SJSA1 (cell line): ENCODE data around the gene LGALS7B. TPM values are rescaled to one million over a fixed set of nuclear protein-coding genes. Genes with fewer than 3 reads are reported as not detected.

Source experiments
- DNase-seq, 2 experiments: peaks; one replicate each; pipeline ENCODE4 v3.0.0-alpha.2; 2015 to 2020; ENCODE audit warnings: low spot score in 2 of 2, low read depth in 1 of 2
- H3K27ac ChIP-seq: fragments of 250-450 bp; sonication (Bioruptor Pico); 2 replicates; pipeline ENCODE4 v1.5.1; 2020; ENCODE audit warnings: mild to moderate bottlenecking, moderate library complexity
- H3K27me3 ChIP-seq: fragments of 250-450 bp; sonication (Bioruptor Pico); replicated peaks from 2 replicates; pipeline ENCODE4 v1.5.1; 2020; ENCODE audit warnings: mild to moderate bottlenecking, moderate library complexity
- H3K36me3 ChIP-seq: fragments of 250-450 bp; sonication (Bioruptor Pico); 2 replicates; pipeline ENCODE4 v1.5.1; 2020; ENCODE audit warnings: mild to moderate bottlenecking
- H3K4me1 ChIP-seq: fragments of 250-450 bp; sonication (Bioruptor Pico); replicated peaks from 2 replicates; pipeline ENCODE4 v1.6.1; 2021; ENCODE audit warnings: mild to moderate bottlenecking
- H3K4me3 ChIP-seq: fragments of 250-450 bp; sonication (Bioruptor Pico); 2 replicates; pipeline ENCODE4 v1.5.1; 2020; ENCODE audit warnings: mild to moderate bottlenecking
- H3K9me3 ChIP-seq: fragments of 250-450 bp; sonication (Bioruptor Pico); replicated peaks from 2 replicates; pipeline ENCODE4 v1.5.1; 2020; ENCODE audit warnings: mild to moderate bottlenecking
- total RNA-seq: library from RNA; depleted of rRNA; stranded (reverse); fragments of >200 nt; shearing (Covaris generic); gene quantifications from 2 replicates; pipeline ENCODE4 v1.2.3, GENCODE V29; 2014

The LGALS7B gene
- total RNA-seq, 1 experiment from 2014 or later, result not detected

- Histone ChIP-seq H3K4me1 (peaks cover 25% of the 10 kb centered on the region), H3K27me3 (no peaks in the 10 kb centered on the region; the same call in 1 of the 2 replicates), H3K36me3 (peaks cover 41% of the 10 kb centered on the region), H3K4me3 (peak overlapping the region; percentile 51), H3K9me3 (no peaks in the 10 kb centered on the region), H3K27ac (peak overlapping the region; percentile 94)
- peak in 1 of 2 experiments; percentile 94 for DNase-seq
These were observed 42.2 kb downstream of the LGALS7B start for GRCh38 chr19:38831142-38831605.

GRCh38 chr19:38833092-38833425, 44.1 kb downstream of the LGALS7B start:
- Histone ChIP-seq H3K4me1 (peaks cover 36% of the 10 kb centered on the region), H3K27ac (no peak overlapping the region)
- DNase-seq, result no peak

GRCh38 chr19:38834104-38834490, 45.1 kb downstream of the LGALS7B start:
- DNase-seq, result no peak
- Histone ChIP-seq H3K27ac (no peak overlapping the region), H3K9me3 (no peaks in the 10 kb centered on the region)

More at GRCh38 chr19:38833092-38833425, 44.1 kb downstream of the LGALS7B start:
- Histone ChIP-seq H3K9me3 (no peaks in the 10 kb centered on the region), H3K27me3 (no peaks in the 10 kb centered on the region; the same call in 1 of the 2 replicates), H3K36me3 (peaks cover 48% of the 10 kb centered on the region), H3K4me3 (no peak overlapping the region)

GRCh38 chr19:38834590-38834989, 45.6 kb downstream of the LGALS7B start:
- no peak for DNase-seq
- Histone ChIP-seq H3K27me3 (no peaks in the 10 kb centered on the region; the same call in 1 of the 2 replicates), H3K36me3 (peaks cover 51% of the 10 kb centered on the region), H3K9me3 (no peaks in the 10 kb centered on the region), H3K27ac (no peak overlapping the region), H3K4me3 (no peak overlapping the region), H3K4me1 (peaks cover 51% of the 10 kb centered on the region)

More at GRCh38 chr19:38834104-38834490, 45.1 kb downstream of the LGALS7B start:
- peaks cover 46% of the 10 kb centered on the region for H3K4me1 ChIP-seq
- peaks cover 49% of the 10 kb centered on the region for H3K36me3 ChIP-seq
- H3K4me3 ChIP-seq, result no peak overlapping the region
- H3K27me3 ChIP-seq, result no peaks in the 10 kb centered on the region; the same call in 1 of the 2 replicates

- no peak for DNase-seq
- H3K27me3 ChIP-seq, result no peaks in the 10 kb centered on the region
- no peak overlapping the region for H3K27ac ChIP-seq
- H3K4me1 ChIP-seq, result peaks cover 33% of the 10 kb centered on the region
- no peaks in the 10 kb centered on the region for H3K9me3 ChIP-seq
- peaks cover 61% of the 10 kb centered on the region for H3K36me3 ChIP-seq
- no peak overlapping the region for H3K4me3 ChIP-seq
These were observed 47.4 kb downstream of the LGALS7B start for GRCh38 chr19:38836159-38836982.

GRCh38 chr19:38836983-38837626, 48.1 kb downstream of the LGALS7B start:
- Histone ChIP-seq H3K27ac (no peak overlapping the region), H3K9me3 (no peaks in the 10 kb centered on the region), H3K4me1 (peaks cover 30% of the 10 kb centered on the region), H3K36me3 (peaks cover 69% of the 10 kb centered on the region), H3K27me3 (no peaks in the 10 kb centered on the region), H3K4me3 (no peak overlapping the region)
- DNase-seq, result no peak

- H3K27ac ChIP-seq, result no peak overlapping the region
- H3K4me1 ChIP-seq, result peaks cover 26% of the 10 kb centered on the region
- H3K9me3 ChIP-seq, result no peaks in the 10 kb centered on the region
- peaks cover 75% of the 10 kb centered on the region for H3K36me3 ChIP-seq
- no peak overlapping the region for H3K4me3 ChIP-seq
- no peak for DNase-seq
- H3K27me3 ChIP-seq, result no peaks in the 10 kb centered on the region
These were observed 48.7 kb downstream of the LGALS7B start for GRCh38 chr19:38837656-38838121.

GRCh38 chr19:38838208-38838985, 49.4 kb downstream of the LGALS7B start:
- H3K4me3 ChIP-seq, result no peak overlapping the region
- H3K36me3 ChIP-seq, result peaks cover 82% of the 10 kb centered on the region
- peaks cover 26% of the 10 kb centered on the region for H3K4me1 ChIP-seq
- H3K27ac ChIP-seq, result no peak overlapping the region
- DNase-seq, result no peak
- H3K9me3 ChIP-seq, result no peaks in the 10 kb centered on the region
- no peaks in the 10 kb centered on the region for H3K27me3 ChIP-seq

- Histone ChIP-seq H3K4me1 (peaks cover 26% of the 10 kb centered on the region), H3K9me3 (no peaks in the 10 kb centered on the region), H3K27me3 (no peaks in the 10 kb centered on the region), H3K27ac (no peak overlapping the region), H3K36me3 (peaks cover 89% of the 10 kb centered on the region), H3K4me3 (no peak overlapping the region)
- no peak for DNase-seq
These were observed 50.2 kb downstream of the LGALS7B start for GRCh38 chr19:38838986-38839761.

- no peaks in the 10 kb centered on the region for H3K27me3 ChIP-seq
- H3K36me3 ChIP-seq, result peaks cover 97% of the 10 kb centered on the region
- H3K4me1 ChIP-seq, result peaks cover 26% of the 10 kb centered on the region
- no peak overlapping the region for H3K27ac ChIP-seq
- no peaks in the 10 kb centered on the region for H3K9me3 ChIP-seq
- DNase-seq, result no peak
- no peak overlapping the region for H3K4me3 ChIP-seq
These were observed 51.0 kb downstream of the LGALS7B start for GRCh38 chr19:38839816-38840582.

GRCh38 chr19:38840583-38840968, 51.6 kb downstream of the LGALS7B start:
- peaks cover 97% of the 10 kb centered on the region for H3K36me3 ChIP-seq
- DNase-seq, result no peak
- no peaks in the 10 kb centered on the region for H3K27me3 ChIP-seq
- H3K9me3 ChIP-seq, result no peaks in the 10 kb centered on the region
- peaks cover 26% of the 10 kb centered on the region for H3K4me1 ChIP-seq
- H3K4me3 ChIP-seq, result no peak overlapping the region
- H3K27ac ChIP-seq, result no peak overlapping the region
